Keratinocyte (primary cell): ENCODE data around the gene TRMT61B. TPM values are rescaled to one million over a fixed set of nuclear protein-coding genes. Genes with fewer than 3 reads are reported as not detected.

Experiments used
- DNase-seq: peaks from one replicate; pipeline ENCODE4 v3.0.0-alpha.2; 2011; ENCODE audit warnings: low read depth, missing footprints, low spot score
- FAIRE-seq: peaks from 2 replicates; lab custom pipeline; 2011; peaks lifted over from hg19 to GRCh38; lab: Jason Lieb, UNC
- H2AFZ ChIP-seq: 2 replicates; pipeline ENCODE4 v1.6.0; 2012; ENCODE audit warnings: low read length, control low read depth, inconsistent platforms; ENCODE audit not compliant: control insufficient read depth
- H3K27ac ChIP-seq: 2 replicates; pipeline ENCODE4 v1.5.1; 2011; ENCODE audit warnings: low read length; ENCODE audit not compliant: control insufficient read depth, insufficient read depth
- H3K27me3 ChIP-seq: 3 replicates; pipeline ENCODE4 v1.6.0; 2011; ENCODE audit warnings: low read length; ENCODE audit not compliant: control insufficient read depth, insufficient read depth; ENCODE audit errors: extremely low read depth
- H3K36me3 ChIP-seq, 2 experiments: 2 replicates in 1 of 2; 3 replicates in 1 of 2; pipeline ENCODE4 v1.5.1; 2011; ENCODE audit warnings: low read length in 2 of 2, mild to moderate bottlenecking in 1 of 2; ENCODE audit not compliant: control insufficient read depth in 2 of 2, insufficient read depth in 2 of 2; ENCODE audit errors: extremely low read depth in 1 of 2
- H3K4me1 ChIP-seq: 3 replicates; pipeline ENCODE4 v1.5.1; 2011; ENCODE audit warnings: low read length; ENCODE audit not compliant: control insufficient read depth, insufficient read depth; ENCODE audit errors: extremely low read depth
- H3K4me2 ChIP-seq: 3 replicates; pipeline ENCODE4 v1.6.0; 2011; ENCODE audit warnings: low read depth, low read length; ENCODE audit not compliant: control insufficient read depth, insufficient read depth; ENCODE audit errors: extremely low read depth
- H3K4me3 ChIP-seq, 3 experiments: fragments of 200-600 bp in 1 of 3; sonication (generic) in 1 of 3; 2 replicates in 2 of 3; 3 replicates in 1 of 3; pipeline ENCODE4 v1.5.1; 2011 to 2016; ENCODE audit warnings: low read length in 3 of 3, mild to moderate bottlenecking in 3 of 3, control low read depth in 2 of 3, inconsistent platforms in 1 of 3, low read depth in 1 of 3, mixed read lengths in 1 of 3, mixed run types in 1 of 3, moderate library complexity in 1 of 3; ENCODE audit not compliant: control insufficient read depth in 2 of 3, insufficient read depth in 2 of 3; ENCODE audit errors: extremely low read depth in 1 of 3
- H3K79me2 ChIP-seq: 2 replicates; pipeline ENCODE4 v1.6.0; 2012; ENCODE audit warnings: low read length; ENCODE audit not compliant: control insufficient read depth, insufficient read depth
- H3K9ac ChIP-seq: 3 replicates; pipeline ENCODE4 v1.6.0; 2011; ENCODE audit warnings: low read length; ENCODE audit not compliant: control insufficient read depth, insufficient read depth; ENCODE audit errors: extremely low read depth
- H3K9me1 ChIP-seq: 3 replicates; pipeline ENCODE4 v1.6.0; 2011; ENCODE audit warnings: low read length; ENCODE audit not compliant: control insufficient read depth, insufficient read depth; ENCODE audit errors: extremely low read depth
- H3K9me3 ChIP-seq: 2 replicates; pipeline ENCODE4 v1.5.1; 2012; ENCODE audit warnings: low read depth, low read length; ENCODE audit not compliant: control insufficient read depth
- H4K20me1 ChIP-seq: 3 replicates; pipeline ENCODE4 v1.6.0; 2011; ENCODE audit warnings: low read length; ENCODE audit not compliant: control insufficient read depth, insufficient read depth; ENCODE audit errors: extremely low read depth
- EZH2 ChIP-seq: IDR thresholded peaks from one replicate; pipeline ENCODE4 v1.6.1; 2012; ENCODE audit warnings: inconsistent platforms, mild to moderate bottlenecking, low read length, moderate library complexity
- dilution Hi-C: fragments of 300-500 bp; cut with MboI; formaldehyde crosslinking; loops from one replicate; pipeline ENCODE4 v1.7.0; 2020; ENCODE audit warnings: low sequenced_read_pairs; ENCODE audit not compliant: extremely low pct_ligation_motif_present
- polyA plus RNA-seq, 5 experiments: library from polyadenylated mRNA; depleted of rRNA in 3 of 5; stranded (reverse) in 3 of 5; stranded (forward) in 1 of 5; unstranded in 1 of 5; fragments of >200 nt; gene quantifications; 1 replicate in 1 of 5; 2 replicates in 3 of 5; 3 replicates in 1 of 5; pipeline versions ENCODE4 v1.2.1 to v1.2.3, GENCODE V29; 2011 to 2012; ENCODE audit warnings: missing spikeins in 2 of 5, low read depth in 1 of 5, low replicate concordance in 1 of 5
- TF ChIP-seq, protein P1 (sequence below), 3 experiments: IDR thresholded peaks in 1 of 3; conservative IDR thresholded peaks in 1 of 3; optimal IDR thresholded peaks in 1 of 3; 2 replicates in 2 of 3; 3 replicates in 1 of 3; pipeline versions ENCODE3 to v1.5.1; 2011; ENCODE audit warnings: low read length in 3 of 3, mild to moderate bottlenecking in 3 of 3, moderate library complexity in 2 of 3, control low read depth in 1 of 3, inconsistent platforms in 1 of 3; ENCODE audit not compliant: insufficient read depth in 2 of 3; ENCODE audit errors: extremely low read depth in 1 of 3

Gene TRMT61B
- polyA plus RNA-seq, 1 donor (not counting 4 experiments of a cell fraction or from before 2014, with no cell fraction given) = 16.2 TPM

DNA sequence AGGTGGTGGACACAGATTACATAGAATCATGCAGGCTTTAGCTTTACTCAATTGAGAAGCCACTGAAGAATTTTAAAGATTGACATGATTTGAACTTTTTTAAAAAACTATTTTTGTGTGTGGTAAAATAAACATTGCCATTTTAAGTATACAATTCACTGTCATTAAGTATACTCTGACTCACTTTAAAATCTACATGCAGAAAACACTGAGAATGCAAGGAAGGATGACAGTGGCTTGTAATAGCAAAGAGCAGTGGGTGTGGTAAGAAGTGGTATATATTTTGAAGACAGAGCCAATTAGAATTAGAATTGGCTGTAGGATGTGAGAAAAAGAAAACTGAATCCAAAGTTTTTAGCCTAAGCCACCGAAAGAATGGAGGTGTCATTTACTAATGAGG, 14.9 kb downstream of the TRMT61B start:
- Histone ChIP-seq H3K9me1 (no peaks in the 10 kb centered on the region), H2AFZ (no peak overlapping the region), H3K4me2 (no peak overlapping the region), H3K79me2 (no peaks in the 10 kb centered on the region), H3K27ac (no peak overlapping the region), H4K20me1 (no peaks in the 10 kb centered on the region), H3K9me3 (no peaks in the 10 kb centered on the region), H3K4me3 (no peak overlapping the region), H3K4me1 (no peaks in the 10 kb centered on the region), H3K27me3 (no peaks in the 10 kb centered on the region), H3K9ac (no peak overlapping the region), H3K36me3 (peaks cover 0 to 2% of the 10 kb centered on the region in 2 experiments)
- TF ChIP-seq, protein P1, sequence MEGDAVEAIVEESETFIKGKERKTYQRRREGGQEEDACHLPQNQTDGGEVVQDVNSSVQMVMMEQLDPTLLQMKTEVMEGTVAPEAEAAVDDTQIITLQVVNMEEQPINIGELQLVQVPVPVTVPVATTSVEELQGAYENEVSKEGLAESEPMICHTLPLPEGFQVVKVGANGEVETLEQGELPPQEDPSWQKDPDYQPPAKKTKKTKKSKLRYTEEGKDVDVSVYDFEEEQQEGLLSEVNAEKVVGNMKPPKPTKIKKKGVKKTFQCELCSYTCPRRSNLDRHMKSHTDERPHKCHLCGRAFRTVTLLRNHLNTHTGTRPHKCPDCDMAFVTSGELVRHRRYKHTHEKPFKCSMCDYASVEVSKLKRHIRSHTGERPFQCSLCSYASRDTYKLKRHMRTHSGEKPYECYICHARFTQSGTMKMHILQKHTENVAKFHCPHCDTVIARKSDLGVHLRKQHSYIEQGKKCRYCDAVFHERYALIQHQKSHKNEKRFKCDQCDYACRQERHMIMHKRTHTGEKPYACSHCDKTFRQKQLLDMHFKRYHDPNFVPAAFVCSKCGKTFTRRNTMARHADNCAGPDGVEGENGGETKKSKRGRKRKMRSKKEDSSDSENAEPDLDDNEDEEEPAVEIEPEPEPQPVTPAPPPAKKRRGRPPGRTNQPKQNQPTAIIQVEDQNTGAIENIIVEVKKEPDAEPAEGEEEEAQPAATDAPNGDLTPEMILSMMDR (optimal IDR thresholded peaks at IDR 0.05 in 1 of 3, IDR thresholded peaks at IDR 0.05 in 1 of 3, conservative IDR thresholded peaks at IDR 0.05 in 1 of 3; ENCODE audit: extremely low read depth in 1 of 3, insufficient read depth in 2 of 3, low read length in 3 of 3) = no peak
- no peak for TF ChIP-seq EZH2
- dilution Hi-C loops = no loop called here
- FAIRE-seq (no peak), DNase-seq (no peak)

DNA sequence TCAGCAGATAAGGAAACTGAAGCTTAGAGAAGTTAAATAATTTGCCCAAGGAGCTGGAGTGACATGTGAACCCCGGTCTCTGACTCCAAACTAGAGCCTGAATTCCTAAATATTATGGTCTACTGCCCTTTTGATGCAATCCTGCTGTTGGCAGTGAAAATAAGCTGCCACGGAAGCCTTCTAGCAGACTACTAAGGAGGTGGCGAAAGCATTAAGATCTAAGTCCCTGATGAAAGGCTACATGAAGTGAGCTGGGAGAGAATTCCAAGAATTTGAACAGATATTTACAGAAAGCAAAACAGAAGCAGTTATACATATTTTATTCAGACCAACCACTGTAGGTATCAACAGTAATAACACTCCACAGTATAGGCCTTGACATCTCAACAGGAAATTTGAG, 28.1 kb downstream of the TRMT61B start:
- no peaks in the 10 kb centered on the region for H4K20me1 ChIP-seq
- H3K9me1 ChIP-seq = no peaks in the 10 kb centered on the region
- no peaks in the 10 kb centered on the region for H3K79me2 ChIP-seq
- no peaks in the 10 kb centered on the region for H3K4me1 ChIP-seq
- H3K27ac ChIP-seq = no peak overlapping the region
- no peaks in the 10 kb centered on the region for H3K9me3 ChIP-seq
- H3K9ac ChIP-seq = no peak overlapping the region
- H3K4me3 ChIP-seq = no peak overlapping the region
- peaks cover 0 to 4% of the 10 kb centered on the region in 2 experiments for H3K36me3 ChIP-seq
- dilution Hi-C loops = loop anchor here (5.0 kb wide), 1 partner anchor 85 kb away; no protein-coding TSS in a partner anchor
- no peak overlapping the region for H3K4me2 ChIP-seq
- no peak for DNase-seq
- TF ChIP-seq, protein P1 (optimal IDR thresholded peaks at IDR 0.05 in 1 of 3, IDR thresholded peaks at IDR 0.05 in 1 of 3, conservative IDR thresholded peaks at IDR 0.05 in 1 of 3; ENCODE audit: extremely low read depth in 1 of 3, insufficient read depth in 2 of 3, low read length in 3 of 3) = no peak
- TF ChIP-seq EZH2 = no peak
- no peaks in the 10 kb centered on the region for H3K27me3 ChIP-seq
- FAIRE-seq = no peak
- H2AFZ ChIP-seq = no peak overlapping the region
